CMK (cell line): ENCODE results near the gene KBTBD3.

Experiments used
- DNase-seq: peaks from one replicate; pipeline ENCODE4 v3.0.0-alpha.2; 2010; ENCODE audit warnings: low read depth

Gene KBTBD3

GRCh38 chr11:106076919-106077608 is at the start of gene KBTBD3:
Gene KBTBD3, minus strand, starts transcription at chr11:106077347. Its CDS starts 18,250 bp downstream, at chr11:106059097.
- peak; percentile 97 for DNase-seq

- DNase-seq: no peak
Observed at GRCh38 chr11:106121570-106122320, 44.6 kb upstream of the KBTBD3 start.

- no peak for DNase-seq
Observed at GRCh38 chr11:106105986-106106385, 28.8 kb upstream of the KBTBD3 start.

DNA sequence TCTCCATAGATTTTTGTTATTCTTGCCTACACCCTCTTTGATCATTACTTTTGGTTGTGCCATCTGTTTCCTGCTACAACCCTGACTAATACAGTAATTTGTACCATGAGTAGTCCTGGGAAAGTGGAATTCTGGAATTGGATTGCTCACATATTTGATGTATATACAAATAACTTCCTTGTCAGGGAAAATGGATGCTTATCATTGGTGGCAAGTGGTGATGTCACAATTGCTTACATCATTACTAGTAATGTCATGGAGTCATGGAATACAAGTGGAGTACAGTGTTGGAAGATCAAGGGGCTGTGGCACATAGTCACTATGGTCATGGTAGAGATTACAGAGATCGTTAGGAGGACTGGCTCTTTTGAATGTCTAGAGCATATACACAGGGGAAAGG is 24.7 kb upstream of the KBTBD3 start:
- no peak for DNase-seq

- no peak for DNase-seq
Observed at GRCh38 chr11:106101370-106101769, 24.2 kb upstream of the KBTBD3 start.

DNA sequence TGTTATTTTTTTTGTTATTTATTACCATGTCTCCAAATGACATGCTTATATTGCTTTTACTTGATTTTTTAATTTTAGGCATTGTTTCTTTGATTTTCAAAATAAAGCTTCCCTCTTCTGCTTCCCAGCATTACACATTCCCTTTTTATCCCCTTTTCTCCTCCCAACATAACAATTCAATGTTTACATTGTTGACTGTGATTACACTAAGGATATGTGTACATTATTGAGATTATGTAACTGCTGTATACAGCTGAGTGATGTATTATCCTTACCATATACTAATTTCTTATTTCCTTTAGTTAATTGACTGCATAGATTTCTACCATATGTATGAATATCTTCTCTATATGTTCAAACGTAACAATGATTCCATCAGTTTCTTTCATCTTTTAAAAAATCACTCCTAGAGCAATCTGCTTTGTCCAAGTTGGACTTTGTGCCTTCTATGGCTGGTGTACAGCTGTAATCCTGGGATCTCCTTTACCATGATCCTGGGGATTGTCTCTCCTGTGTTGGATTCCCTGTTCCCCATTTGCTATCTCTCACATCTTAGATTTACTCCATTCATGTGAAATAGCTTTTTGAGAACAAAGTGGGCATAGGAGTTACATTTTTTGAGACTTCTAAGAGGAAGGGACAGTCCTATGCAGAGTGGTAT is 21.9 kb upstream of the KBTBD3 start:
- DNase-seq: no peak

- DNase-seq: no peak
Observed at GRCh38 chr11:106092446-106092845, 15.3 kb upstream of the KBTBD3 start.

DNA sequence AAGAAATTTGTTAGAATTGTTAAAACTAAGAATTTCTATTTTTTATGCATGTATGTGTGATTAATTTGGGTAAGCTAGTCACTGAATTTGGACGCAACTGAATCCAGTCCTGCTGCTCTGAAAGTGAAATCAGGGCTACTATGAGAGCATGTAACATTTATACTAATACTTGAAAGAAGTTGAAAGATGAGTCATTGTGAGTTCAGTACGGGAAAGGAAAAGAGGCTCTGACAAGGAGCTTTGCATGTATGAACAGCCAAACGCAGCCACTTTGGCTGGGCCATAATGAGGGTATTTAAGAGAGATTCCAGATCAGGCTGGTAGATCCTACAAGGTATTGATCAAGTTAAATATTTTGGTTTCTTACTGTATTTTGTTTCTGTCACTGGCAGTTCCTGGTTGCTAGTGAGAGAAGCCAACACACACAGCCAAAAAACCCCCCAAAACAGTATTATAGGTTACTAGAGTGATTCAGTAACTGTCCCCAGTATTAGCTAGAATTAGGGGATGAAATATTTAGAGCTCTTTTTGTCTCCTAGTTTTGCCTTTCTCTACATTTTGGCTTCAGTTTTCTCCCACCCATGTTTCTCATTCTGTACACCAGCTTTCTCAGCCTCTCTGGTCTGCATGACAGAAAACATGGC is 14.5 kb upstream of the KBTBD3 start:
- no peak for DNase-seq

DNA sequence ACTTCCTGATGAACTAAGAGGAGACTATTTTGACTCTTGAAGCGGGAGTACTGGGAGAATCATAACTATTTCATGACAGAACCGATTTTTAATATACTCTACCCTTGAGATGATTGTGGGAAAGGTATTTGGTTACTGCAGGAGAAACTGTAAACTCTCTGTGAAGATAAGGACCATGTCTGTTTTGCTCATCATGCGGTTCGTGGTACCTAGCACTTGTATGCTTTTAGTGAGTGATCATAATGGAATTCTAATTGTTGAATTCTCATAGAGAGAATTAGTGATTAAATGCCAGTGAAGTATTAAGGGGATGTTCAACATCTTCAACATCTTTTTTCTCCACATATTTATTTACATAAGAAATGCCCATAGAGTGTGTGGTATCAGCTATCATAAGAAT is 11.7 kb upstream of the KBTBD3 start:
- DNase-seq: no peak

DNA sequence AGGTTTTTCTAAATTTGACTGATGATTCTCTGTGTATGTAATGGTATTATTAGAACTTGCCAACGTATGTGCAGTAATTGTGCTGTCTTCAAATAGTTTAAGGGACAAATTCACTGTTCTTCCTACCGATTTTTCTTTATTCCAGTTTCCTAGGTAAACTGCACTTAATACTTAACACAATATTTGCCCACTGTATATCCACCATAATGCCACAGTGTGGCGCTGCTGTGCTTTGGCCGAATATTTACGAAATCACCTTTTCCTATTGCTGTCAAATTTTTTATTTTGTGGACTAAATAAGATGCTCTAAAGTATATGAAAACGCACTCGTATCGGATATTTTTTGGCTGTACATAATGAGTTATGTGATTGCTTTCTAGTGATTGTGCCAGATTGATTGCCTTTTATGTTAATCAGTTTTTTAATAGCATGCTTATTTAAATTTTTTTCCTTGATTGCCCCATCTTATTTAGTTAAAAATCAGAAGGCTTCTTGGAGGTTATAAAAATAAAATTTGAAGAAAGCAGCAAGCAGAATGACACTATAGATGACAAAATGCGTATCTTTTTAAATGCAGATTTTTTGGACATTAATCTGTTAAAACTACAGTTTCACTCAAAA is 10.8 kb upstream of the KBTBD3 start:
- DNase-seq: no peak

DNA sequence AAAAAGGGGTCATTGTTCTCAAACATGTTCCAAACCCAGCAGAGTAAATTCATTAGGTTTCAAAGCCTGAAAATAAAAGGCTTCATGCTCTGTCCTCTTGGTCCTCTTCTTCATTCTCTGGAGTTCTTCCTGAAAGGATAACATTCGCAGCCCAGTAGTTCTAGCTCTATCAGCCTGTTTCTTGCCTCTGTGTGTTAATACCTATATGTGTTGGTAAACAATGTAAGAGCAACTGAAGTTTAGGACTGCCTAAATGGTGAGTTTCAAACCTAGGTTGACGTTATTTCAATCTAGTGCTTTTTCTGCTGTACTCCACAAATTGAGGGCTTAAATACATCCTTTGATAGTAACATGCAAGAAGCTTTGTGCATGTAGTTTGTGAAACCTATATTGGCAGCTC is 9.7 kb upstream of the KBTBD3 start:
- DNase-seq: no peak

DNA sequence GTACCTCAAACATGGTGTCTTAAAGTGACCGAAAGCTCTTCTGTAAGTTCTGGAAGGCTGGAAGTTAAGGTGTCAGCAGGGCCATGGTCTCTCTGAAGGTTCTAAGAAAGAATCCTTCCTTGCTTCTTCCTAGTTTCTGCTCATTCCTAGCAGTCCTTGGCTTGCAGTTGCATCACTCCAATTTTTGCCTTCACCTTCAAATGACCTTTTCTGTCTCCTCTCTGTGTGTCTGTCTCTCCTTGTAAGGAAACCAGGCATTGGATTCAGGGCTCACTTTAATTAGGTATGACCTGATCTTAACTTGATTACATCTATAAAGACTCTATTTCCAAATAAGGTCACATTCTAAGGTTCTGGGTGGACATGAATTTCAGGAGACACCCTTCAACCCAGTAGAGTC is 9.0 kb upstream of the KBTBD3 start:
- DNase-seq: no peak

- DNase-seq: no peak
Observed at GRCh38 chr11:106082096-106082495, 4.9 kb upstream of the KBTBD3 start.

GRCh38 chr11:106077609-106078455 is 685 bp upstream of the KBTBD3 start, which contains the start of gene AASDHPPT:
Gene AASDHPPT, plus strand, starts transcription at chr11:106077662. Its CDS starts 49 bp downstream, at chr11:106077711.
- no peak for DNase-seq

- no peak for DNase-seq
Observed at GRCh38 chr11:106076171-106076918, 802 bp downstream of the KBTBD3 start.

GRCh38 chr11:106072804-106073203 is 4.3 kb downstream of the KBTBD3 start:
- DNase-seq: no peak

- DNase-seq: no peak
Observed at GRCh38 chr11:106070606-106071005, 6.5 kb downstream of the KBTBD3 start.

GRCh38 chr11:106063009-106063408 is 14.1 kb downstream of the KBTBD3 start:
- DNase-seq: no peak

DNA sequence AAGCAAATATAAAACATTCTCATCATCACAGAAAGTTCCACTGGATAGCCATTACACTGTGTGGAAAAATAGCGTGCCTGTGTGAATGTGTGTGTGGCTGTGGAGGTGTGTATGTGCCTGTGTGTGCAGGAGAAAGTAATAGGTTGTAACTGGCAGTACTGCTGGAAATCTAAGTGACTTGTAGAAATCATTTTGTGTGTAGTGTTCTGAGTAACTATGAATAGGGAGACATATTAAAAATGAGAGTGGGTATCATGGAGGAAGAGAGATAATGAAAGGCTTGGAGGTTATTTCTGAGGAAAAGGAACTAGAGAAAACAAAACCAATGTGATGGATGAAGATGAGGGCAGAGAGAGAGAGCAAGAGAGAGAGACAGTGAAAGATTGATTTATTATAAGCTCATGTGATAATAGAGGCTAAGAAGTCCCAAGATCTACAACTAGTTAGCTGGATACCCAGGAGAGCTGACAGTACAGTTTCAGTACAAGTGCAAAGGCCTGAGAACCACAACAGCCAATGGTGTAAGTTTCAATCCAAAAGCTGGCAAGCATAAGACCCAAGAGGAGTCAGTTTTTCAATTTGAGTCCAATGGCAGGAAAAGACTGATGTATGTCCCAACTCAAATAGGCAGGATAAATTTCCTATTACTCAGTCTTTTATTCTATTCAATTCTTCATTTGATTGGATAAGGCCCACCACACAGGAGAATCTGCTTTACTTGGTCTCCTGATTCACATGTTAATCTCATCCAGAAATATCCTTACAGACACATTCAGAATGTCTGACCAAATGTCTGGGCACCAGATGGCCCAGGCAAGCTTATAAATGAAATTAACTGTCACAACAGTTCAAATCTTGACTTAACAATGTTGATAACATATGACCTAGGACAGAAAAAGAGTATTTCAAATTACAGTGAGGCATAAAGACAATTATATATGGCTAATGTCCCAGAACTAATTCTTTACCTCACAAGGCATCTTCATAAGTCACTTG is 14.9 kb downstream of the KBTBD3 start:
- DNase-seq: no peak
